HCT116 (cell line): ENCODE data around the gene PDCD1LG2. TPM values are rescaled to one million over a fixed set of nuclear protein-coding genes. Genes with fewer than 3 reads are reported as not detected.

ENCODE experiments used
- ATAC-seq: fragments of 200-7000 bp; cut with Tn5 transposase; 2 replicates; pipeline ENCODE4 v1.9.1; 2020; ENCODE audit warnings: mild to moderate bottlenecking, moderate library complexity
- BruUV-seq: library from RNA; stranded (reverse); fragments of 400-500 nt; replicated peaks from 2 replicates; lab custom pipeline; 2021; lab: Mats Ljungman, UMichigan
- CTCF ChIA-PET: fragments of 300-600 bp; sonication (Branson Sonifier 250); formaldehyde crosslinking; loops from one replicate; lab custom pipeline; 2021; ENCODE audit warnings: antibody characterized with exemption; lab: Charles Lee
- POLR2A ChIA-PET: fragments of 300-600, 350-600 bp; sonication (Branson Sonifier 250); formaldehyde crosslinking; loops from one replicate; lab custom pipeline; 2021; ENCODE audit warnings: antibody characterized with exemption; lab: Charles Lee
- RAD21 ChIA-PET, 2 experiments: fragments of 300-600 bp; sonication (Branson Sonifier 250); formaldehyde crosslinking; loops; one replicate each; lab custom pipeline; 2023; ENCODE audit warnings: low total read pairs in 2 of 2; ENCODE audit not compliant: uncharacterized antibody in 2 of 2, unreplicated experiment in 2 of 2, low non-redundant PET in 1 of 2; lab: Charles Lee
- DNase-seq: peaks from one replicate; pipeline ENCODE4 v3.0.0-alpha.2; 2010; ENCODE audit warnings: low read depth, low spot score
- H2AFZ ChIP-seq: fragments of 200-600 bp; shearing (Covaris generic), sonication (generic); 2 replicates; pipeline ENCODE4 v1.6.1; 2017; ENCODE audit warnings: low read depth, mixed run types, mixed read lengths, antibody characterized with exemption, low read length; ENCODE audit not compliant: poor library complexity, severe bottlenecking
- H3K27ac ChIP-seq: 2 replicates; pipeline ENCODE4 v1.5.1; 2012; ENCODE audit warnings: low read depth, low read length
- H3K27me3 ChIP-seq: fragments of 200-600 bp; sonication (generic); 2 replicates; pipeline ENCODE4 v1.6.1; 2016; ENCODE audit warnings: mixed run types, low read length, mixed read lengths; ENCODE audit not compliant: insufficient read depth
- H3K36me3 ChIP-seq, 2 experiments: fragments of 200-500 bp in 1 of 2; fragments of 200-600 bp in 1 of 2; sonication (Bioruptor generic) in 1 of 2; sonication (generic) in 1 of 2; 2 replicates each; pipeline versions ENCODE4 v1.5.1 to v1.6.1; 2014 to 2016; ENCODE audit warnings: low read length in 2 of 2, inconsistent platforms in 1 of 2, mixed read lengths in 1 of 2, mixed run types in 1 of 2; ENCODE audit not compliant: insufficient read depth in 2 of 2, control insufficient read depth in 1 of 2
- H3K4me1 ChIP-seq, 2 experiments: fragments of 200-600 bp in 1 of 2; sonication (generic) in 1 of 2; 2 replicates each; pipeline versions ENCODE4 v1.5.1 to v1.6.1; 2012 to 2017; ENCODE audit warnings: low read length in 2 of 2, inconsistent platforms in 1 of 2, mild to moderate bottlenecking in 1 of 2, mixed read lengths in 1 of 2, mixed run types in 1 of 2, moderate library complexity in 1 of 2; ENCODE audit not compliant: insufficient read depth in 2 of 2, control insufficient read depth in 1 of 2
- H3K4me2 ChIP-seq: fragments of 200-600 bp; sonication (generic); 2 replicates; pipeline ENCODE4 v1.6.1; 2017; ENCODE audit warnings: mixed run types, low read length, mixed read lengths
- H3K4me3 ChIP-seq, 2 experiments: fragments of 200-600 bp in 1 of 2; sonication (generic) in 1 of 2; replicated peaks in 1 of 2; 2 replicates each; pipeline ENCODE4 v1.5.1; 2011 to 2016; ENCODE audit warnings: low read length in 2 of 2, control low read depth in 1 of 2, low read depth in 1 of 2, mild to moderate bottlenecking in 1 of 2, mixed read lengths in 1 of 2, mixed run types in 1 of 2
- H3K79me2 ChIP-seq: fragments of 200-600 bp; sonication (generic); 2 replicates; pipeline ENCODE4 v1.6.1; 2017; ENCODE audit warnings: mild to moderate bottlenecking, mixed run types, low read length, moderate library complexity, mixed read lengths; ENCODE audit not compliant: insufficient read depth
- H3K9ac ChIP-seq: fragments of 200-600 bp; sonication (generic); 2 replicates; pipeline ENCODE4 v1.6.1; 2016; ENCODE audit warnings: low read length, mixed read lengths
- H3K9me2 ChIP-seq: fragments of 200-600 bp; sonication (generic), shearing (Covaris generic); 2 replicates; pipeline ENCODE4 v1.6.1; 2017; ENCODE audit warnings: mixed run types, mild to moderate bottlenecking, moderate library complexity; ENCODE audit not compliant: insufficient read depth
- H3K9me3 ChIP-seq, 2 experiments: fragments of 200-500 bp in 1 of 2; fragments of 200-600 bp in 1 of 2; sonication (Bioruptor generic) in 1 of 2; sonication (generic) in 1 of 2; 2 replicates each; pipeline ENCODE4 v1.6.1; 2014 to 2017; ENCODE audit warnings: low read length in 2 of 2, mixed read lengths in 2 of 2, inconsistent platforms in 1 of 2, low read depth in 1 of 2, mild to moderate bottlenecking in 1 of 2, mixed run types in 1 of 2, moderate library complexity in 1 of 2; ENCODE audit not compliant: control insufficient read depth in 1 of 2, insufficient read depth in 1 of 2
- H4K20me1 ChIP-seq: fragments of 200-600 bp; sonication (generic), shearing (Covaris generic); 2 replicates; pipeline ENCODE4 v1.6.1; 2017; ENCODE audit warnings: mixed run types, mild to moderate bottlenecking, moderate library complexity; ENCODE audit not compliant: insufficient read depth
- CBX3 ChIP-seq: IDR thresholded peaks from 2 replicates; pipeline ENCODE4 v1.6.1; 2012; ENCODE audit warnings: low read depth
- CTCF ChIP-seq, 3 experiments: fragments of 200-600 bp in 1 of 3; sonication (generic) in 1 of 3; IDR thresholded peaks in 2 of 3; conservative IDR thresholded peaks in 1 of 3; 2 replicates each; pipeline ENCODE4 v1.5.1; 2012 to 2017; ENCODE audit warnings: low read depth in 2 of 3, low read length in 2 of 3, antibody characterized with exemption in 1 of 3, borderline replicate concordance in 1 of 3, control low read depth in 1 of 3, mild to moderate bottlenecking in 1 of 3, mixed read lengths in 1 of 3, mixed run types in 1 of 3, moderate library complexity in 1 of 3; ENCODE audit not compliant: insufficient read depth in 1 of 3
- EGR1 ChIP-seq: IDR thresholded peaks from 2 replicates; pipeline ENCODE4 v1.6.1; 2012; ENCODE audit warnings: low read depth
- ELF1 ChIP-seq: IDR thresholded peaks from 2 replicates; pipeline ENCODE4 v1.6.1; 2012; ENCODE audit warnings: low read depth, borderline replicate concordance
- EZH2 ChIP-seq: fragments of 200-600 bp; sonication (generic); IDR thresholded peaks from 2 replicates; pipeline ENCODE4 v1.6.1; 2017; ENCODE audit warnings: antibody characterized with exemption, mixed run types
- JUND ChIP-seq: IDR thresholded peaks from 2 replicates; pipeline ENCODE4 v1.6.1; 2012
- POLR2AphosphoS5 ChIP-seq: IDR thresholded peaks from 2 replicates; pipeline ENCODE4 v1.6.1; 2011; ENCODE audit warnings: mild to moderate bottlenecking, low read depth, low read length, moderate library complexity
- REST ChIP-seq: IDR thresholded peaks from 2 replicates; pipeline ENCODE4 v1.6.1; 2012; ENCODE audit warnings: low read depth
- SIN3A ChIP-seq: IDR thresholded peaks from 2 replicates; pipeline ENCODE4 v1.6.1; 2012; ENCODE audit warnings: low read depth
- TCF7L2 ChIP-seq: IDR thresholded peaks from 2 replicates; pipeline ENCODE4 v1.7.0; 2011; ENCODE audit warnings: borderline replicate concordance, inconsistent platforms; ENCODE audit not compliant: insufficient read depth, insufficient read length; ENCODE audit errors: extremely low read depth
- ZFX ChIP-seq: fragments of 450-650 bp; IDR thresholded peaks from 2 replicates; pipeline ENCODE4 v1.6.1; 2017
- intact Hi-C: fragments of 100-400 bp; cut with micrococcal nuclease; formaldehyde crosslinking; loops from 2 replicates; pipeline ENCODE4 v1.10.0; 2022
- total RNA-seq: library from RNA; stranded (reverse); gene quantifications from one replicate; pipeline ENCODE4 v1.2.1, GENCODE V29; 2021; ENCODE audit not compliant: unreplicated experiment

PDCD1LG2 gene
- total RNA-seq, 1 experiment from 2014 or later = not detected

GRCh38 chr9:5566054-5566618 lies 55.8 kb downstream of the PDCD1LG2 start:
- Histone ChIP-seq H3K9me2 (no peaks in the 10 kb centered on the region), H3K36me3 (no peaks in the 10 kb centered on the region), H3K27me3 (no peaks in the 10 kb centered on the region), H3K4me2 (no peak overlapping the region), H4K20me1 (no peaks in the 10 kb centered on the region), H3K4me1 (no peaks in the 10 kb centered on the region), H3K4me3 (no peak overlapping the region), H3K27ac (no peak overlapping the region), H3K9ac (no peak overlapping the region), H3K9me3 (no peaks in the 10 kb centered on the region), H2AFZ (no peak overlapping the region), H3K79me2 (no peaks in the 10 kb centered on the region)
- ChIA-PET POLR2A (no interaction called here), CTCF (no interaction called here), RAD21 (no interaction called here)
- no peak for TF ChIP-seq JUND
- no peak for TF ChIP-seq CBX3
- ATAC-seq (no peak), DNase-seq (no peak)
- no TSS peak for BruUV-seq
- intact Hi-C loops = no loop called here

GRCh38 chr9:5568868-5569267 lies 58.5 kb downstream of the PDCD1LG2 start:
- no peak overlapping the region for H2AFZ ChIP-seq
- no peaks in the 10 kb centered on the region for H3K9me2 ChIP-seq
- BruUV-seq = no TSS peak
- H3K79me2 ChIP-seq = no peaks in the 10 kb centered on the region
- no peaks in the 10 kb centered on the region for H3K9me3 ChIP-seq
- no peak overlapping the region for H3K9ac ChIP-seq
- H3K4me1 ChIP-seq = no peaks in the 10 kb centered on the region
- RAD21 ChIA-PET = no interaction called here
- no peak overlapping the region for H3K27ac ChIP-seq
- POLR2A ChIA-PET = no interaction called here
- H3K27me3 ChIP-seq = no peaks in the 10 kb centered on the region
- H3K4me3 ChIP-seq = no peak overlapping the region
- DNase-seq (no peak), ATAC-seq (no peak)
- intact Hi-C loops = no loop called here
- H4K20me1 ChIP-seq = no peaks in the 10 kb centered on the region
- TF ChIP-seq CTCF (IDR thresholded peaks at IDR 0.05 in 2 of 3, conservative IDR thresholded peaks at IDR 0.05 in 1 of 3; ENCODE audit: borderline replicate concordance in 1 of 3, insufficient read depth in 1 of 3, low read depth in 2 of 3, low read length in 2 of 3) = no peak
- TF ChIP-seq ZFX = no peak
- TF ChIP-seq CBX3 = no peak
- no peak for TF ChIP-seq POLR2AphosphoS5
- TF ChIP-seq SIN3A = no peak
- no peak for TF ChIP-seq TCF7L2
- TF ChIP-seq EGR1 = no peak
- TF ChIP-seq ELF1 = no peak
- TF ChIP-seq REST = no peak
- no peak for TF ChIP-seq EZH2
- H3K4me2 ChIP-seq = no peak overlapping the region
- H3K36me3 ChIP-seq = no peaks in the 10 kb centered on the region
- CTCF ChIA-PET = no interaction called here
